Activated CD4-positive, alpha-beta T cell treated with anti-CD3 and anti-CD28 coated beads for 4 hours (primary cell): ENCODE results near the gene CHERP.
A peak's percentile ranks its signal among the peaks of the same experiment; 100 is the strongest.

Source experiments
- DNase-seq, 2 donors: peaks; one replicate each; pipeline ENCODE4 v3.0.0-alpha.2; 2020

Gene CHERP

GRCh38 chr19:16542045-16542909 lies at the start of gene CHERP:
Gene CHERP (minus strand): TSS chr19:16542437. CDS start chr19:16542378, 59 bp downstream.
- DNase-seq = peak; percentile 93

- no peak for DNase-seq
Measured at GRCh38 chr19:16590876-16591802, 48.9 kb upstream of the CHERP start.

- DNase-seq = no peak
Measured at GRCh38 chr19:16589917-16590316, 47.7 kb upstream of the CHERP start.

GRCh38 chr19:16588824-16589577 lies 46.8 kb upstream of the CHERP start:
- no peak for DNase-seq

GRCh38 chr19:16587833-16588823 lies 45.9 kb upstream of the CHERP start:
- peak; percentile 38 to 47 for DNase-seq

- peak; percentile 70 to 75 for DNase-seq
Measured at GRCh38 chr19:16586991-16587832, 45.0 kb upstream of the CHERP start.

GRCh38 chr19:16586477-16586871 lies 44.2 kb upstream of the CHERP start:
- DNase-seq = no peak

GRCh38 chr19:16585808-16586476 lies 43.7 kb upstream of the CHERP start:
- DNase-seq = peak in 1 of 2 donors; percentile 16

GRCh38 chr19:16585094-16585801 lies 43.0 kb upstream of the CHERP start:
- DNase-seq = no peak

GRCh38 chr19:16584248-16585093 lies 42.2 kb upstream of the CHERP start:
- DNase-seq = peak; percentile 86 to 88

GRCh38 chr19:16582486-16583261 lies 40.4 kb upstream of the CHERP start:
- no peak for DNase-seq

- no peak for DNase-seq
Measured at GRCh38 chr19:16581971-16582343, 39.7 kb upstream of the CHERP start.

- no peak for DNase-seq
Measured at GRCh38 chr19:16581145-16581970, 39.1 kb upstream of the CHERP start.

- no peak for DNase-seq
Measured at GRCh38 chr19:16579381-16579780, 37.1 kb upstream of the CHERP start.

- DNase-seq = no peak
Measured at GRCh38 chr19:16577531-16577985, 35.3 kb upstream of the CHERP start.
